IPS DF 6.9 (cell line): ENCODE data around the gene IFNAR2.
A peak's percentile ranks its signal among the peaks of the same experiment; 100 is the strongest.

ENCODE experiments used
- DNase-seq: peaks from one replicate; pipeline ENCODE4 v3.0.0-alpha.2; 2013; ENCODE audit warnings: low read depth, low spot score
- H3K27ac ChIP-seq: one replicate; pipeline ENCODE4 v1.5.1; 2013; ENCODE audit warnings: low read length, control low read depth
- H3K27me3 ChIP-seq: 2 replicates; pipeline ENCODE4 v1.6.1; 2013; ENCODE audit warnings: mild to moderate bottlenecking, low read length; ENCODE audit not compliant: control insufficient read depth, insufficient read depth
- H3K36me3 ChIP-seq: 2 replicates; pipeline ENCODE4 v1.6.1; 2013; ENCODE audit warnings: low read length; ENCODE audit not compliant: control insufficient read depth, insufficient read depth
- H3K4me1 ChIP-seq: 2 replicates; pipeline ENCODE4 v1.6.1; 2013; ENCODE audit warnings: low read length; ENCODE audit not compliant: control insufficient read depth, insufficient read depth
- H3K4me3 ChIP-seq: 2 replicates; pipeline ENCODE4 v1.5.1; 2013; ENCODE audit warnings: mild to moderate bottlenecking, low read length
- H3K9me3 ChIP-seq: 2 replicates; pipeline ENCODE4 v1.6.1; 2013; ENCODE audit warnings: low read length, inconsistent platforms; ENCODE audit not compliant: control insufficient read depth, insufficient read depth
- WGBS: extraction: QIAGEN DNeasy Blood & Tissue Kit; methylation state at CpG from one replicate; pipeline ENCODE4 v1.1.7; 2013; ENCODE audit warnings: mixed read lengths, missing lambda C conversion rate; ENCODE audit not compliant: insufficient read length, insufficient coverage; 5-methylcytosine and 5-hydroxymethylcytosine counted together

IFNAR2 gene

DNA sequence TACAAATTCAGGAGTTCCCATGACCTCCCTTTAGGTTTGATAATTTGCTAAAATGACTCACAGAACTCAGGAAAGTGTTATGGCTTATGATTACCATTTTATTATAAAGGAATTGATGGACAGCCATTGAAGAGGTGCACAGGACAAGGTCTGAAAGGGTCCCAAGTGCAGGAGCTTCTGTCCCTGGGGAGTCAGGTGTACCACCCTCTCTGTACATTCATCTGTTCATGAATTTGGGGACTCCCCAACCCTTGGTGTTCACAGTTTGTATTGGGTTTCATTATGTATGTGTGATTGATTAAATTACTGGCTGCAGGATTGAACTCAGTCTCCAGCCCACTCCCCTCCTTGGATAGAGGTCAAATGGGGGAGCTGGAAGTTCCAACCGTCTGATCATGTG, 25.7 kb downstream of the IFNAR2 start:
- Histone ChIP-seq H3K9me3 (no peaks in the 10 kb centered on the region), H3K27ac (no peak overlapping the region), H3K27me3 (no peaks in the 10 kb centered on the region), H3K36me3 (no peaks in the 10 kb centered on the region; the same call in none of the 2 replicates), H3K4me1 (no peaks in the 10 kb centered on the region), H3K4me3 (no peak overlapping the region)
- WGBS, result no CpG with 5 or more reads among the region's 1 CpG
- no peak for DNase-seq

DNA sequence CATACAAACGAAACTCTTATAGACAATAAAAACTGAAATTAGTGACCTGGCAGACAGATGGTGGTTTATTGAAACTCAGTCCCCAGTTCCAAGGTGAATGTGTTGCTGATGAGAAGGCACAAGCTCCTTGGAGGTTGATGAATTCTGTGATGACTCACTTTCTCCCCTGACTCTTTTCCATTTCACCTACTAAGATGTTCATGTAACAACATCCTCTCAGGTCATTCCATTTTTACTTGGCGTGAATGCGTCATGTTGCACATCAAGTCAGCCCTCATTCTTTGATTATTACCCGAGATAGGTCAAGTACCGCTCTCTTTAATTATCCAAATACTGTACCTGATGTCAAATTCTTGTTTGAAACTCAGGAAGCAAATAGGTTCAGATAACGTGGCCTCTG, 26.3 kb downstream of the IFNAR2 start:
- H3K9me3 ChIP-seq, result no peaks in the 10 kb centered on the region
- DNase-seq, result no peak
- H3K4me1 ChIP-seq, result no peaks in the 10 kb centered on the region
- no peaks in the 10 kb centered on the region for H3K27me3 ChIP-seq
- H3K4me3 ChIP-seq, result no peak overlapping the region
- no CpG with 5 or more reads among the region's 6 CpGs for WGBS
- H3K27ac ChIP-seq, result no peak overlapping the region
- H3K36me3 ChIP-seq, result no peaks in the 10 kb centered on the region; the same call in none of the 2 replicates

DNA sequence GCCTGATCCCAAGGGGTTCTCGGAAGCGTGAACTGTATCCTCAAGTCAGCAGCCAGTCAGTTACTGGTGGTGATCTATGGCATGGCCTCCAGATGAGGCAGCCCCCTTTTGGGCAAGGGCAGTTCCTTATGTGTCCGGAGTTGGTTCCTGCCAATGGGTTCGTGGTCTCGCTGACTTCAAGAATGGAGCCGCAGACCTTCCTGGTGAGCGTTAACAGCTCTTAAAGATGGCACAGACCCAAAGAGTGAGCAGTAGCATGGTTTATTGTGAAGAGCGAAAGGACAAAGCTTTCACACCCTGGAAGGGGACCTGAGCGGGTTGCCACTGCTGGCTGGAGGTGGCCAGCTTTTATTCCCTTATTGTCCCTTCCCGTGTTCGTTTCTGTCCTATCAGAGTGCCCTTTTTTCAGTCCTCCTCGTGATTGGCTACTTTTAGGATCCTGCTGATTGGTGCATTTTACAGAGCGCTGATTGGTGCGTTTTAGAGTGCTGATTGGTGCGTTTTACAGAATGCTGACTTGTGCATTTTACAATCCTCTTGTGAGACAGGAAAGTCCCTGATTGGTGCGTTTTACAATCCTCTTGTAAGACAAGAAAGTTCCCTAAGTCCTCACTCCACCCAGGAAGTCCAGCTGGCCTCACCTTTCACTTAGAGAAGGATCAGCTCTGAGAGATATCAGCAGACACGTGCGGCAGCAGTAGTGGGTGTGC, 27.5 kb downstream of the IFNAR2 start:
- Histone ChIP-seq H3K9me3 (no peaks in the 10 kb centered on the region), H3K36me3 (no peaks in the 10 kb centered on the region; the same call in none of the 2 replicates), H3K4me3 (no peak overlapping the region), H3K4me1 (no peaks in the 10 kb centered on the region), H3K27ac (no peak overlapping the region), H3K27me3 (no peaks in the 10 kb centered on the region)
- no peak for DNase-seq
- WGBS, result no CpG with 5 or more reads among the region's 18 CpGs

DNA sequence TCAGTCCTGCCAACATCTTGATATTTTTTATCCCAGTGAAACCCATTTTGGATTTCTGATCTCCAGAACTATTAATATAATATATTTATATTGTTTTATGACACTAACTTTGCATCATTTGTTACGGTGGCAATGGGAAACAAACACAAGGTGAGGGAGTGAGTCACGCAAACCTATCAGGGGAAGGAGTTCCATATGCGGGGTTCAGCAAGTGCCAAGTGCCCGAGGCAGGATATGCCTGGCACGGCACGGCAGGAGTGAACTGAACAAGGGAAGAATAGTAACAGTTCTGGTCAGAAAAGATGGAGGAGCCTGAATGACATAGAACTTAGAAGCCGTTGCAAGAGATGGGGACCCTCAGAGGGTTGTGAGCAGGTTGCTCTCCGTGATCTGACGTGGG, 28.7 kb downstream of the IFNAR2 start:
- no peaks in the 10 kb centered on the region for H3K4me1 ChIP-seq
- H3K27me3 ChIP-seq, result no peaks in the 10 kb centered on the region
- no CpG with 5 or more reads among the region's 9 CpGs for WGBS
- DNase-seq, result no peak
- no peak overlapping the region for H3K27ac ChIP-seq
- H3K9me3 ChIP-seq, result no peaks in the 10 kb centered on the region
- no peaks in the 10 kb centered on the region; the same call in 1 of the 2 replicates for H3K36me3 ChIP-seq
- H3K4me3 ChIP-seq, result no peak overlapping the region

DNA sequence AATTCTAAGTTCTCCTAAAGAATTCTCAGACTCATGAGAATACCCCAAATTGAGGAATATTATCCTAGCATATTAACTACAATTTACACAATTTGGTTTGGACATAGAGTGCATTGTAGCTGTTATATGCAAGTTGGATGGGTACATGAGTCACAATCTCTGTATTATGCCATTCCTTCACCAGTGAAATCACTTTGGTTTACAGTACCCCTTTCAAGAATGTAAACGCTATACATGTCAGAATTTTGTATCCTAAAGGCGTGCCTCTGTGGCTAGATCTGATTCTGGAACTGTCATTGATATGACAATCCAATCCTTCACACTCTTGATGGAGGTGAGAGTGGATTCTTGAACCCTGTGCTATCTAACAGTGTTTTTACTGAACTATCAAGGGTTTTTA, 29.7 kb downstream of the IFNAR2 start:
- H3K4me3 ChIP-seq, result no peak overlapping the region
- H3K9me3 ChIP-seq, result no peaks in the 10 kb centered on the region
- H3K27me3 ChIP-seq, result no peaks in the 10 kb centered on the region
- H3K27ac ChIP-seq, result no peak overlapping the region
- H3K36me3 ChIP-seq, result no peaks in the 10 kb centered on the region; the same call in 1 of the 2 replicates
- H3K4me1 ChIP-seq, result no peaks in the 10 kb centered on the region
- DNase-seq, result no peak
- no CpG with 5 or more reads among the region's 2 CpGs for WGBS

DNA sequence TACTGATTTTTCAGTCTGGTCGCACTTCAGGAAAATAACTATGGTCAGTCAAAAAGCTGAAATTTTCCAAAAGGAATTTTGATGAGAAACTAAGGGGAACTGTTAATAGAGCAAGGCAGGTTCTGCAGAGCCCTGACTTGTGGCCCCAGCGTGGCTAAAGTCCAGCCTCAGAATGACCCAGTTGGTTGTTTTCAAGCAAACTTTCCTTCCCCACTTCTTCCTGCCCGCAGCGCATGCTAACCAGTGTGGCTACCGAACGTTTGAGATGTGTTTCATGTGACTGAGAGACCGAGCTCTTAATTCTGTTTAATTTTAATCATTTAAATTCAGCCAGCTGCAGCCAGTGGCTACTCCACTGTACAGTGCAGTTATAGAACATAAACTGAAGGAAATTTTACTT, 30.3 kb downstream of the IFNAR2 start:
- DNase-seq, result no peak
- H3K4me3 ChIP-seq, result no peak overlapping the region
- no peaks in the 10 kb centered on the region for H3K27me3 ChIP-seq
- no peaks in the 10 kb centered on the region for H3K9me3 ChIP-seq
- H3K36me3 ChIP-seq, result no peaks in the 10 kb centered on the region; the same call in 1 of the 2 replicates
- H3K4me1 ChIP-seq, result no peaks in the 10 kb centered on the region
- WGBS, result no CpG with 5 or more reads among the region's 7 CpGs
- no peak overlapping the region for H3K27ac ChIP-seq

DNA sequence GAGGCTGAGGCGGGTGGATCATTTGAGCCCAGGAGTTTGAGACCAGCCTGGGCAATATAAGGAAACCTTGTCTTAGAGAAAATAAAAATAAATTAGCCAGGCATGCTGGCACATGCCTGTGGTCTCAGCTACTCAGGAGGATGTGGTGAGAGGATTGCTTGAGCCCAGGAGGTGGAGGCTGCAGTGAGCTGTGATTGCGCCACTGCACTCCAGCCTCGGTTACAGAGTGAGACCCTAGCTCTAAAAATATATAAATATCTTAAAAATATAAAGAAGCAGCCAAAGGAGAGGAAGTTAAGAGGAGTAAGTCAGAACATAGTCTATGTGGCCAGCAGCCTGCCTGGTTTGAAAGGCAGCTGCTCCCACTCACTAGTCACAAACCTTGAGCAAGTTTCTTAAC, 31.9 kb downstream of the IFNAR2 start:
- no CpG with 5 or more reads among the region's 3 CpGs for whole genome bisulfite sequencing
- no peaks in the 10 kb centered on the region for H3K9me3 ChIP-seq
- no peaks in the 10 kb centered on the region for H3K4me1 ChIP-seq
- no peak overlapping the region for H3K27ac ChIP-seq
- DNase-seq, result no peak
- H3K36me3 ChIP-seq, result no peaks in the 10 kb centered on the region; the same call in 1 of the 2 replicates
- H3K27me3 ChIP-seq, result no peaks in the 10 kb centered on the region
- H3K4me3 ChIP-seq, result no peak overlapping the region

DNA sequence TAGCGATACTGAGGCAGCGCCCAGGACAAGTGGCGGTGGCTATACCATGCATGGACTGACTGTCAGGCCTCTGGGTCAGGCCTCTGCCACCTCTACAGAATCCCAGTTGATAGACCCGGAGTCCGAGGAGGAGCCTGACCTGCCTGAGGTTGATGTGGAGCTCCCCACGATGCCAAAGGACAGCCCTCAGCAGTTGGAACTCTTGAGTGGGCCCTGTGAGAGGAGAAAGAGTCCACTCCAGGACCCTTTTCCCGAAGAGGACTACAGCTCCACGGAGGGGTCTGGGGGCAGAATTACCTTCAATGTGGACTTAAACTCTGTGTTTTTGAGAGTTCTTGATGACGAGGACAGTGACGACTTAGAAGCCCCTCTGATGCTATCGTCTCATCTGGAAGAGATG, 33.2 kb downstream of the IFNAR2 start:
- no peak overlapping the region for H3K27ac ChIP-seq
- no peaks in the 10 kb centered on the region for H3K9me3 ChIP-seq
- WGBS, result no CpG with 5 or more reads among the region's 11 CpGs
- no peaks in the 10 kb centered on the region for H3K4me1 ChIP-seq
- no peaks in the 10 kb centered on the region; the same call in 1 of the 2 replicates for H3K36me3 ChIP-seq
- DNase-seq, result no peak
- no peaks in the 10 kb centered on the region for H3K27me3 ChIP-seq
- H3K4me3 ChIP-seq, result no peak overlapping the region

DNA sequence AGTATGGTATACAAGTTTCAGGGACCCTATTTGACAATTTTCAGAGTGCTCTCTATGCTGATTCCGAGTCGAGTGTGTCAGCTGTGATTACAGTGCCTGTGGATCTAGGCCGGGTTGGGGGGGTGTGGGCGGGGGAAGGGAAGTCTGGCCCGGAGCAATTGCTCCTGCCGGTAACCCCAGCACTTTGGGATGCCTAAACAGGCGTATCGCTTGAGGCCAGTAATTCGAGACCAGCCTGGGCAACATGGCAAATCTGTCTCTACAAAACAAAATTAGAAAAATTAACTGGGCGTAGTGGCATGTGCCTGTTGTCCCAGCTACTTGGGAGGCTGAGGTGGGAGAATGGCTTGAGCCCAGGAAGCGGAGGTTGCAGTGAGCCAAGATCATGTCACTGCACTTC, 34.8 kb downstream of the IFNAR2 start:
- no peaks in the 10 kb centered on the region for H3K27me3 ChIP-seq
- H3K9me3 ChIP-seq, result no peaks in the 10 kb centered on the region
- no peaks in the 10 kb centered on the region for H3K36me3 ChIP-seq
- no CpG with 5 or more reads among the region's 11 CpGs for WGBS
- H3K4me3 ChIP-seq, result no peak overlapping the region
- 0 out of 2 replicates have a peak, but pooled peaks cover 1% of the 10 kb centered on the region for H3K4me1 ChIP-seq
- no peak for DNase-seq
- H3K27ac ChIP-seq, result no peak overlapping the region

DNA sequence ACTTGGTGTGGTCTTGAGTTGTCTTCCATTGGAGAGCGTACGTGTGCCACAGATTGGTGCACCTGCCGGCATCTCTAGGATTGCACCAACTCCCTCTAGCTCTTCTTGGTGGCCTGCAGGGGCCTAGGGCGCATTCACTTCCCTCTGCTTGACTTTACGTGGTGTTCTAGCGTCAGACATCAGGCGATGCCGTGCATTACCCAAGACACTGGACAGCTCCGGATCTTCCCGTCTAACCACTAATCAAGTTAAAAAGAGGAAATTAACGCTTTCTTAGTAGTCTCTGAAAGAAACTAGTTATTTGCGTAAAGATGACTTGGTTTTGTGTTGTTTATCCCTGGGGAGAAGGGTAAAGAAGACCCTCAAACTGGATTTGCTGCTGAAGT, 35.9 kb downstream of the IFNAR2 start:
- no CpG with 5 or more reads among the region's 12 CpGs for WGBS
- Histone ChIP-seq H3K4me1 (0 out of 2 replicates have a peak, but pooled peaks cover 1% of the 10 kb centered on the region), H3K4me3 (peak overlapping the region; percentile 50; the same call in 1 of the 2 replicates), H3K27me3 (no peaks in the 10 kb centered on the region), H3K27ac (no peak overlapping the region), H3K9me3 (no peaks in the 10 kb centered on the region), H3K36me3 (no peaks in the 10 kb centered on the region)
- DNase-seq, result no peak
